ENCODE data around the gene IBSP. TPM values are rescaled to one million over a fixed set of nuclear protein-coding genes. Genes with fewer than 3 reads are reported as not detected.

The IBSP gene
- 0.08 TPM for polyA plus RNA-seq (2012; ENCODE audit: low read depth, missing spikeins)

- no peak for FAIRE-seq
- no peak for DNase-seq (ENCODE audit: insufficient read length, low spot score)
- TF ChIP-seq POLR2AphosphoS5 (IDR thresholded peaks at IDR 0.05; ENCODE audit: low read depth, low read length) (no peak), TAF1 (IDR thresholded peaks at IDR 0.05; ENCODE audit: low read depth, low read length) (no peak), PAX5 (IDR thresholded peaks at IDR 0.05; ENCODE audit: insufficient read depth, low read length, severe bottlenecking) (no peak), SPI1 (IDR thresholded peaks at IDR 0.05; ENCODE audit: low read depth, low read length) (no peak), POU2F2 (IDR thresholded peaks at IDR 0.05; ENCODE audit: low read depth, low read length) (no peak), POLR2A (IDR thresholded peaks at IDR 0.05; ENCODE audit: low read depth, low read length) (no peak)
Observed at GRCh38 chr4:87799301-87800113, at the start of gene IBSP. TSS of gene IBSP (plus strand) at chr4:87799554. CDS start at chr4:87802362, 2,808 bp downstream.

- TF ChIP-seq POU2F2 (IDR thresholded peaks at IDR 0.05; ENCODE audit: low read depth, low read length) (no peak), SPI1 (IDR thresholded peaks at IDR 0.05; ENCODE audit: low read depth, low read length) (no peak), POLR2A (IDR thresholded peaks at IDR 0.05; ENCODE audit: low read depth, low read length) (no peak), TAF1 (IDR thresholded peaks at IDR 0.05; ENCODE audit: low read depth, low read length) (no peak), PAX5 (IDR thresholded peaks at IDR 0.05; ENCODE audit: insufficient read depth, low read length, severe bottlenecking) (no peak), POLR2AphosphoS5 (IDR thresholded peaks at IDR 0.05; ENCODE audit: low read depth, low read length) (no peak)
- DNase-seq (ENCODE audit: insufficient read length, low spot score), result no peak
- FAIRE-seq, result no peak
Observed at GRCh38 chr4:87749883-87750282, 49.5 kb upstream of the IBSP start.

- DNase-seq (ENCODE audit: insufficient read length, low spot score) (no peak), FAIRE-seq (no peak)
- no peak for TF ChIP-seq POLR2A (IDR thresholded peaks at IDR 0.05; ENCODE audit: low read depth, low read length)
- TF ChIP-seq POLR2AphosphoS5 (IDR thresholded peaks at IDR 0.05; ENCODE audit: low read depth, low read length), result no peak
- TF ChIP-seq SPI1 (IDR thresholded peaks at IDR 0.05; ENCODE audit: low read depth, low read length), result no peak
- TF ChIP-seq TAF1 (IDR thresholded peaks at IDR 0.05; ENCODE audit: low read depth, low read length), result no peak
- TF ChIP-seq POU2F2 (IDR thresholded peaks at IDR 0.05; ENCODE audit: low read depth, low read length), result no peak
- TF ChIP-seq PAX5 (IDR thresholded peaks at IDR 0.05; ENCODE audit: insufficient read depth, low read length, severe bottlenecking), result no peak
Observed at GRCh38 chr4:87758270-87758669, 41.1 kb upstream of the IBSP start.

- DNase-seq (ENCODE audit: insufficient read length, low spot score) (no peak), FAIRE-seq (no peak)
- TF ChIP-seq POU2F2 (IDR thresholded peaks at IDR 0.05; ENCODE audit: low read depth, low read length) (no peak), TAF1 (IDR thresholded peaks at IDR 0.05; ENCODE audit: low read depth, low read length) (no peak), SPI1 (IDR thresholded peaks at IDR 0.05; ENCODE audit: low read depth, low read length) (no peak), PAX5 (IDR thresholded peaks at IDR 0.05; ENCODE audit: insufficient read depth, low read length, severe bottlenecking) (no peak), POLR2AphosphoS5 (IDR thresholded peaks at IDR 0.05; ENCODE audit: low read depth, low read length) (no peak), POLR2A (IDR thresholded peaks at IDR 0.05; ENCODE audit: low read depth, low read length) (no peak)
Observed at GRCh38 chr4:87762311-87762710, 37.0 kb upstream of the IBSP start.

GRCh38 chr4:87781569-87781968 lies 17.8 kb upstream of the IBSP start:
- no peak for FAIRE-seq
- no peak for TF ChIP-seq SPI1 (IDR thresholded peaks at IDR 0.05; ENCODE audit: low read depth, low read length)
- TF ChIP-seq PAX5 (IDR thresholded peaks at IDR 0.05; ENCODE audit: insufficient read depth, low read length, severe bottlenecking), result no peak
- TF ChIP-seq TAF1 (IDR thresholded peaks at IDR 0.05; ENCODE audit: low read depth, low read length), result no peak
- no peak for TF ChIP-seq POU2F2 (IDR thresholded peaks at IDR 0.05; ENCODE audit: low read depth, low read length)
- no peak for TF ChIP-seq POLR2AphosphoS5 (IDR thresholded peaks at IDR 0.05; ENCODE audit: low read depth, low read length)
- TF ChIP-seq POLR2A (IDR thresholded peaks at IDR 0.05; ENCODE audit: low read depth, low read length), result no peak
- no peak for DNase-seq (ENCODE audit: insufficient read length, low spot score)

- DNase-seq (ENCODE audit: insufficient read length, low spot score), result no peak
- no peak for FAIRE-seq
- TF ChIP-seq PAX5 (IDR thresholded peaks at IDR 0.05; ENCODE audit: insufficient read depth, low read length, severe bottlenecking) (no peak), POLR2AphosphoS5 (IDR thresholded peaks at IDR 0.05; ENCODE audit: low read depth, low read length) (no peak), POU2F2 (IDR thresholded peaks at IDR 0.05; ENCODE audit: low read depth, low read length) (no peak), TAF1 (IDR thresholded peaks at IDR 0.05; ENCODE audit: low read depth, low read length) (no peak), POLR2A (IDR thresholded peaks at IDR 0.05; ENCODE audit: low read depth, low read length) (no peak)
Observed at GRCh38 chr4:87783781-87784180, 15.6 kb upstream of the IBSP start.

GRCh38 chr4:87785731-87786509 lies 13.4 kb upstream of the IBSP start:
- FAIRE-seq, result no peak
- TF ChIP-seq POLR2A (IDR thresholded peaks at IDR 0.05; ENCODE audit: low read depth, low read length), result no peak
- TF ChIP-seq PAX5 (IDR thresholded peaks at IDR 0.05; ENCODE audit: insufficient read depth, low read length, severe bottlenecking), result no peak
- no peak for TF ChIP-seq SPI1 (IDR thresholded peaks at IDR 0.05; ENCODE audit: low read depth, low read length)
- no peak for TF ChIP-seq POLR2AphosphoS5 (IDR thresholded peaks at IDR 0.05; ENCODE audit: low read depth, low read length)
- no peak for TF ChIP-seq POU2F2 (IDR thresholded peaks at IDR 0.05; ENCODE audit: low read depth, low read length)
- no peak for TF ChIP-seq TAF1 (IDR thresholded peaks at IDR 0.05; ENCODE audit: low read depth, low read length)
- no peak for DNase-seq (ENCODE audit: insufficient read length, low spot score)

- FAIRE-seq, result no peak
- no peak for DNase-seq (ENCODE audit: insufficient read length, low spot score)
- no peak for TF ChIP-seq POLR2AphosphoS5 (IDR thresholded peaks at IDR 0.05; ENCODE audit: low read depth, low read length)
- no peak for TF ChIP-seq POU2F2 (IDR thresholded peaks at IDR 0.05; ENCODE audit: low read depth, low read length)
- TF ChIP-seq TAF1 (IDR thresholded peaks at IDR 0.05; ENCODE audit: low read depth, low read length), result no peak
- TF ChIP-seq SPI1 (IDR thresholded peaks at IDR 0.05; ENCODE audit: low read depth, low read length), result no peak
- no peak for TF ChIP-seq POLR2A (IDR thresholded peaks at IDR 0.05; ENCODE audit: low read depth, low read length)
- TF ChIP-seq PAX5 (IDR thresholded peaks at IDR 0.05; ENCODE audit: insufficient read depth, low read length, severe bottlenecking), result no peak
Observed at GRCh38 chr4:87802858-87803257, 3.5 kb downstream of the IBSP start.

GRCh38 chr4:87803421-87803820 lies 4.1 kb downstream of the IBSP start:
- TF ChIP-seq POLR2A (IDR thresholded peaks at IDR 0.05; ENCODE audit: low read depth, low read length) (no peak), PAX5 (IDR thresholded peaks at IDR 0.05; ENCODE audit: insufficient read depth, low read length, severe bottlenecking) (no peak), TAF1 (IDR thresholded peaks at IDR 0.05; ENCODE audit: low read depth, low read length) (no peak), POLR2AphosphoS5 (IDR thresholded peaks at IDR 0.05; ENCODE audit: low read depth, low read length) (no peak), SPI1 (IDR thresholded peaks at IDR 0.05; ENCODE audit: low read depth, low read length) (no peak), POU2F2 (IDR thresholded peaks at IDR 0.05; ENCODE audit: low read depth, low read length) (no peak)
- DNase-seq (ENCODE audit: insufficient read length, low spot score) (no peak), FAIRE-seq (no peak)

Measured in GM12891 (cell line).